Pancreas (tissue), 10 donors: ENCODE data around the gene GRK5. TPM values are rescaled to one million over a fixed set of nuclear protein-coding genes. Genes with fewer than 3 reads are reported as not detected.

Source experiments
- ATAC-seq, 4 donors: fragments of 200-7000 bp; cut with Tn5 transposase; one replicate each; pipeline versions ENCODE4 v1.8.0 to v1.9.1; 2020; ENCODE audit warnings: mild to moderate bottlenecking in 4 of 4, moderate library complexity in 4 of 4
- DNase-seq, 6 donors: peaks; one replicate each; pipeline ENCODE4 v3.0.0-alpha.2; 2020
- FAIRE-seq: peaks from 2 replicates; lab custom pipeline; 2012; peaks lifted over from hg19 to GRCh38; lab: Jason Lieb, UNC
- H3K27ac ChIP-seq, 4 donors: fragments of 200-600 bp; sonication (generic); 1 replicate in 3 of 4; 2 replicates in 1 of 4; pipeline versions ENCODE4 v1.5.0 to v1.8.0; 2020
- H3K27me3 ChIP-seq, 4 donors: fragments of 200-600 bp; one replicate each; pipeline ENCODE4 v1.8.0; 2021
- H3K36me3 ChIP-seq, 3 donors: fragments of 200-600 bp; sonication (generic) in 1 of 3; one replicate each; pipeline versions ENCODE4 v1.5.0 to v1.8.0; 2020 to 2021
- H3K4me1 ChIP-seq, 3 donors: fragments of 200-600 bp; one replicate each; pipeline ENCODE4 v1.8.0; 2021
- H3K4me3 ChIP-seq, 4 donors: fragments of 200-600 bp; sonication (generic) in 2 of 4; one replicate each; pipeline versions ENCODE4 v1.5.0 to v1.8.0; 2020 to 2021
- H3K9me3 ChIP-seq, 4 donors: fragments of 200-600 bp; one replicate each; pipeline ENCODE4 v1.8.0; 2021
- CTCF ChIP-seq, 4 donors: fragments of 200-600 bp; sonication (generic) in 3 of 4; IDR thresholded peaks; one replicate each; pipeline versions ENCODE4 v1.5.0 to v1.8.0; 2021; ENCODE audit warnings: antibody characterized with exemption in 4 of 4
- WGBS, 2 donors: extraction: QIAGEN DNeasy Blood & Tissue Kit; methylation state at CpG; one replicate each; pipeline ENCODE4 v1.1.7; 2013; 5-methylcytosine and 5-hydroxymethylcytosine counted together
- intact Hi-C, 3 donors: fragments of 100-400 bp; cut with DNase I; formaldehyde crosslinking; loops; one replicate each; pipeline versions ENCODE4 v1.11.1 to v1.14.2; 2022
- polyA plus RNA-seq, 2 donors: library from polyadenylated mRNA; stranded (reverse); fragments of 200-250 nt; gene quantifications; one replicate each; pipeline ENCODE4 v1.2.3, GENCODE V29; 2013
- total RNA-seq, 6 donors: library from RNA; stranded (reverse); fragmentation: NEBNext Ultra II Directional in 4 of 6; extraction: Animal tissue kit (Norgen Biotek cat#: 25700) in 4 of 6; gene quantifications; one replicate each; pipeline versions ENCODE4 v1.2.1 to v1.2.4, GENCODE V29; 2021 to 2023
- donor health status: healthy with polysubstance abuse.
- donor health status: DM: no; HTN: no; CAD: no; lungs with moderate emphysema.
- donor health status: DM: no; HTN: no; CAD: no.
- donor health status: control.
- donor health status: control.
- donor health status: Bipolar disorder and iron deficiency.
- donor health status: DM: yes; HTN: yes; CAD: no.
- donor health status: DM: no; HTN: no; CAD: no.
- donor health status: DM: no; HTN: no; CAD: no.
- donor health status: DM: yes; HTN: yes; CAD: no.

GRK5 gene
- total and polyA plus RNA-seq, 8 donors, result 1.4 to 6.0 (median 2.5) TPM

- Histone ChIP-seq H3K36me3 (no peaks in the 10 kb centered on the region), H3K4me1 (peaks cover 0 to 20% (median 0%) of the 10 kb centered on the region in 3 donors), H3K27me3 (no peaks in the 10 kb centered on the region), H3K27ac (peak overlapping the region in 1 of 4 donors; percentile 1), H3K4me3 (no peak overlapping the region), H3K9me3 (no peaks in the 10 kb centered on the region)
- intact Hi-C loops, result no loop called here
- no peak for ATAC-seq
- WGBS, 2 donors, result 86 to 87% methylated on average over 3 of the region's 3 CpGs
- TF ChIP-seq CTCF (IDR thresholded peaks at IDR 0.05), result no peak
- FAIRE-seq, result no peak
- no peak for DNase-seq
Measured at GRCh38 chr10:119211176-119211575, 3.8 kb downstream of the GRK5 start.

DNA sequence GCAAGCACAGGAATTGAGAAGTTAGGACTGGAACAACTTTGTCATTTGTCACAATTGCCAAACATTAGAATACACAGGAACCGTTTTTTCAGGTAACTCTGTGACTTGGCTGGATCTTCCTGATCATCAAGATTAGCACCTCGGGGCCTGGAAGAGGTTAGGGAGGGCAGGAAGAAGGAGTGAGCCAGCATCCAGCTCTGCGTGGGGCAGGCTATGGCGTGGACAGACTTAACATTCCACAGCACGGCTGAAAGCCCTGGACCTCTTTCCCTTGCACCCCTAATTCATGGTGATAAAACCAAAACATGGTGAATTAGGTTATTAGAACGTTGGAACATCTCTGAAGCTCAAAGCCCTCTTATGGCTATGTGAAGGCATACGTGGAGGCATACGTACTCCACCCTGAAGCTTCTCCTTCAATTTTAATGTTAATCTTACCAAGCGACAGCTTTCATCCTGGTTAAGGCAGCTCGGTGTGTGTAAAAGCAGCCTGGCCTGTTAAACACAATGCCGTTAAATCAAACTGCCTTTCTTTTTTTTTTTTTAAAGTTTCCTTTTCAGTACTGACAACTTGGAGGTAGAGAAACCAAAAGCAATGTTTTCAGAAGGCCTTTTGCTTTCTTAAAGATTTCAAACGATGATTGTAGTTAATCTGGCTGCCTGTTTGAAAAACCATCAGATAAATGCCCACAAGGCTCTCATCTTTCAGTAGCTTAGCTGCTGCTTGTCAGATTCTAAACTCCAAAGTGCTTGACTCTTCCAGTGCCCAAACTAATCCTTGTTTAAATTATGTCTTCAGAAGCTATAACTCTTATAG is 4.5 kb downstream of the GRK5 start:
- no peak for TF ChIP-seq CTCF (IDR thresholded peaks at IDR 0.05)
- no peak for ATAC-seq
- H3K4me1 ChIP-seq, result peaks cover 0 to 16% (median 0%) of the 10 kb centered on the region in 3 donors
- no peak for DNase-seq
- H3K27ac ChIP-seq, result peak overlapping the region in 1 of 4 donors; percentile 1
- no peak overlapping the region for H3K4me3 ChIP-seq
- WGBS, 2 donors, result 70 to 75% methylated on average over 12 of the region's 12 CpGs
- H3K27me3 ChIP-seq, result no peaks in the 10 kb centered on the region
- no peak for FAIRE-seq
- intact Hi-C loops, result no loop called here
- H3K36me3 ChIP-seq, result no peaks in the 10 kb centered on the region
- no peaks in the 10 kb centered on the region for H3K9me3 ChIP-seq

GRCh38 chr10:119215371-119215770 is 8.0 kb downstream of the GRK5 start:
- FAIRE-seq (no peak), ATAC-seq (no peak), DNase-seq (no peak)
- 92 to 98% methylated on average over 2 of the region's 2 CpGs for WGBS, 2 donors
- H3K4me3 ChIP-seq, result no peak overlapping the region
- no peaks in the 10 kb centered on the region for H3K27me3 ChIP-seq
- no peaks in the 10 kb centered on the region for H3K4me1 ChIP-seq
- no peaks in the 10 kb centered on the region for H3K36me3 ChIP-seq
- no peak overlapping the region for H3K27ac ChIP-seq
- H3K9me3 ChIP-seq, result no peaks in the 10 kb centered on the region
- intact Hi-C loops, result no loop called here
- TF ChIP-seq CTCF (IDR thresholded peaks at IDR 0.05), result no peak

- H3K27ac ChIP-seq, result no peak overlapping the region
- H3K27me3 ChIP-seq, result no peaks in the 10 kb centered on the region
- ATAC-seq (no peak), FAIRE-seq (no peak), DNase-seq (no peak)
- 87 to 88% methylated on average over 5 of the region's 5 CpGs for WGBS, 2 donors
- TF ChIP-seq CTCF (IDR thresholded peaks at IDR 0.05), result no peak
- no peak overlapping the region for H3K4me3 ChIP-seq
- intact Hi-C loops, result no loop called here
- no peaks in the 10 kb centered on the region for H3K9me3 ChIP-seq
- no peaks in the 10 kb centered on the region for H3K36me3 ChIP-seq
- H3K4me1 ChIP-seq, result no peaks in the 10 kb centered on the region
Measured at GRCh38 chr10:119216127-119216526, 8.8 kb downstream of the GRK5 start.

DNA sequence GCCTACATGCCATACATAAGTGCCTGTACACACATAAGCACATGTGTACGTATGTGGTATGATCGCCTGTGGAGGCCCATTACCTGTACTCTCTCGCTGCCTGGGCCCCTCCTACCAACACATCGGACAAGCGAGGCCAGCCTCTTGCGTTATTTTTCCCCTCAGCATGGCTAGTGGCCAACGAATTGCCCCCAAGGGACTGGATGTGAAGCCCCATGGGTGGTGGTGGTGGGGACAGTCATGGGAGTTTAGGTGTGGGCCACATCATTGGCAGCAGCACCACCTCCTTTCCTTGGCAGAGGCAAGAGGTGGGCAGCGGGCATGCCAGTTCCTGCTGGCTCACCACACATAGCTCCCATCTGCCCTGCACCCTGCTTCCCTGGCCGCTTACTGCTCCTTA is 10.0 kb downstream of the GRK5 start:
- no peak for TF ChIP-seq CTCF (IDR thresholded peaks at IDR 0.05)
- WGBS, 2 donors, result 89 to 90% methylated on average over 9 of the region's 9 CpGs
- Histone ChIP-seq H3K27ac (no peak overlapping the region), H3K4me3 (no peak overlapping the region), H3K36me3 (no peaks in the 10 kb centered on the region), H3K27me3 (no peaks in the 10 kb centered on the region), H3K9me3 (no peaks in the 10 kb centered on the region), H3K4me1 (peaks cover 4 to 9% (median 6%) of the 10 kb centered on the region in 3 donors)
- ATAC-seq (no peak), DNase-seq (no peak), FAIRE-seq (no peak)
- intact Hi-C loops, result no loop called here
